MG63 (cell line): Measurements from ENCODE around the gene NCKAP5. TPM values are rescaled to one million over a fixed set of nuclear protein-coding genes. Genes with fewer than 3 reads are reported as not detected.

ENCODE experiments used
- DNase-seq: peaks from one replicate; pipeline ENCODE4 v3.0.0-alpha.2; 2020
- H3K27me3 ChIP-seq: fragments of 250-450 bp; sonication (Bioruptor Pico); 2 replicates; pipeline ENCODE4 v1.5.1; 2020; ENCODE audit warnings: mild to moderate bottlenecking, moderate library complexity
- H3K36me3 ChIP-seq: fragments of 250-450 bp; sonication (Bioruptor Pico); 2 replicates; pipeline ENCODE4 v1.5.1; 2020; ENCODE audit warnings: mild to moderate bottlenecking, moderate library complexity
- H3K4me3 ChIP-seq: fragments of 250-450 bp; sonication (Bioruptor Pico); 2 replicates; pipeline ENCODE4 v1.5.1; 2020; ENCODE audit warnings: mild to moderate bottlenecking, moderate library complexity
- H3K9me3 ChIP-seq: fragments of 250-450 bp; sonication (Bioruptor Pico); 2 replicates; pipeline ENCODE4 v1.5.1; 2020; ENCODE audit warnings: mild to moderate bottlenecking, moderate library complexity
- total RNA-seq: library from RNA; depleted of rRNA; stranded (reverse); fragments of >200 nt; shearing (Covaris generic); gene quantifications from 2 replicates; pipeline ENCODE4 v1.2.3, GENCODE V29; 2014; ENCODE audit warnings: low replicate concordance

The NCKAP5 gene
- total RNA-seq, 1 experiment from 2014 or later: not detected

DNA sequence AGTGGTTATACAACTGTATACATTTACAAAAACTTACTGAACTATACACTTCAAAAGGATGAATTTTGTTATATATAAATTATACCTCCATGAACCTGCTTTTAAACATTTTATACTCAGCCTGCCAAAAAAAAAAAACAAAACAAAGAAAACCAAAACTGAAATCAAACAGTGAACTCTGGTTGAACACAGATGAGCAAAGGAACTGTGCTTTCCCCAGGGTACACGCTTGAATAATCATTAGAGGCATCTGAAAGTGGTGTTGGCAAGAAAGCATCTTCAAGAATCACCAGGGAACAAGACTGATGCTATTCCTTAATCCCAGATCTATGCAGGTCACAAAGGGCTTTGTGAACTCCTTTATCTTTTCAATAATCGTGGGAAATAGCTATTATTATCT is 821.2 kb downstream of the NCKAP5 start:
- DNase-seq: no peak
- Histone ChIP-seq H3K36me3 (no peaks in the 10 kb centered on the region), H3K9me3 (no peaks in the 10 kb centered on the region), H3K4me3 (no peak overlapping the region), H3K27me3 (no peaks in the 10 kb centered on the region)

DNA sequence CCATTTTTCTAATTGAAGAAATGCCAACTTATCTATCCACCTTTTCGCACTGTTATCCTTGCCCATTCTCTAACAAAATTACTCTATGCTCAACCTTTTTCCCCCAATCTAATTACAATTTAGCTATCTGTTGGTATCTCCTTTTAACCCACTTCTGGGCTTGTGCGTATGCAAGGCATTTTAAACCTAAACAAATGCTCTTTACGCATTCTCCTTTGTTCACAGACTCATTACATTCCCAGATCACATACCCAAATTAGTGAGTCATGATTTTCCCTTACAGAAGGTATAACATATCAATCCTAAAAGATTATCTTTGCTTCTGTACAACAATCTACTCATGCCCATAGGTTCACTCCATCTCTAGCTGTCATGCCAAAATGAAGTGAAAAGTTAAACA is 826.5 kb downstream of the NCKAP5 start:
- H3K9me3 ChIP-seq: no peaks in the 10 kb centered on the region
- DNase-seq: no peak
- no peaks in the 10 kb centered on the region for H3K36me3 ChIP-seq
- H3K4me3 ChIP-seq: no peak overlapping the region
- no peaks in the 10 kb centered on the region for H3K27me3 ChIP-seq

DNA sequence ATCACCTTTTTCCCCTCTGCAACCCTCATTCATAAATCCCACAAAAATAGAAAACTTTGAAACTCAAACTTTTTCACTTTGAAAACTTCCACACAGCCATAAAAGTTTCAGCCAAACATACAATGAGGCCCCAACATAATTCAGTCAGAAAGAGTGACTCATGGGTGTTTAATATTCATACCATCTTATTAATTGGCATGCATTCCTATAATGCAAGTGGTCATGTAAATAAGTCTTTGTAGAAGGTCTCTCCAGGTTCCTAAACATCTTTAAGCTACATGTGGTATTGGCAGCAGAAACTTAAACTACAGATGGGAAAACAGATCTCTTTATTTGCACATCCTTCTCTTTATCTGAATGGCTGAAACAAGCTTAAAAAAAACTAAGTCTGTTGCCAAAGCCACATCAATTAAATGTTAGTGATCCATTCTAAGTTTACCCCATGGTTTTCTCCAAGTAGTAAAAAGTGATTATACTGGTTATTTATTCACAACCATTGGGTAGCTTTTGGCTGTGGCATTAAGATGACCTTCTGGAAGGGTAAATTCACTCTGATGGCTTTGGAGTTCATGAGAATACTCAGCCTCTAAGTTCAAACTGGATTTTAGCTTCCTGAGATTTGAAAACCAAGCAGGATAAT is 828.1 kb downstream of the NCKAP5 start:
- no peak for DNase-seq
- Histone ChIP-seq H3K4me3 (no peak overlapping the region), H3K27me3 (no peaks in the 10 kb centered on the region), H3K36me3 (no peaks in the 10 kb centered on the region), H3K9me3 (no peaks in the 10 kb centered on the region)

DNA sequence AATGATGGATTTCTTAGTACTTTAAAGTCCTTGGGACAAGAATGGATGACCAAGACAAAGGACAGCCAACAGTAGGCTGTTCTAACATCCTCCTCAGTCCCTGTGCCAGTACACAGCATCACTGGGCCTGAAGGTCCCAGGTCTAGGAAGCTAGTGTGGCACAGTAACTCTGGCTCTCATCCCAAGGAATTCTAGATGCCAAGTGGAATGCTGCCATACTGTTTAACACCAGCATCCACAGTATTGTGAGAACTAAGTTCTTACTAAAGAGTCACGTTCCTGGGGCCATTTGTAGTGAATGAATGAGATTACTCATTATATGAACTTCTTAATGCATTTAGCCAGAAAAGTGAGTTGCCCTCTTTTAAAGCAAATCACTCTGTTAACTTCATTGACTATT is 830.0 kb downstream of the NCKAP5 start:
- no peak for DNase-seq
- Histone ChIP-seq H3K4me3 (no peak overlapping the region), H3K36me3 (no peaks in the 10 kb centered on the region)

DNA sequence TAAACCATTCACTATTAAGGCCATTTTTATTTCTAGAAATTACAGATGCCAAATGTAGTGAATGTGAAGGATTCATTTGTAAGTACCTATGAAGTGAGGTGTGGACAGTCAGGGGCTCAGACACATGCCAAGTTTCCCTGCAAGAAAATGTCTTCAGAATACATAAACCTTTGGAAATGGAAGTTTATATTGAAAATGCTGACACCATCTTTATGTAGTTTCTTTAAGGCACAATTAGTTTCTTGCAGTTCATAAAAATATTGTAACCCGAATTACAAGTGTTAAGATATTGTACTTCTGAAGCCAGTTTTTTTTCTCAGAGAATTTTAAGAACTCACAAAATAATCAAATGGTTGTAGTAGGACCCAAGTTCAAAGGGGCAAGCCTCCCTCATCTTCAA is 832.2 kb downstream of the NCKAP5 start:
- Histone ChIP-seq H3K9me3 (no peaks in the 10 kb centered on the region), H3K27me3 (no peaks in the 10 kb centered on the region), H3K4me3 (no peak overlapping the region), H3K36me3 (no peaks in the 10 kb centered on the region)
- no peak for DNase-seq

More for the DNA sequence above, 830.0 kb downstream of the NCKAP5 start:
- no peaks in the 10 kb centered on the region for H3K9me3 ChIP-seq
- H3K27me3 ChIP-seq: no peaks in the 10 kb centered on the region

DNA sequence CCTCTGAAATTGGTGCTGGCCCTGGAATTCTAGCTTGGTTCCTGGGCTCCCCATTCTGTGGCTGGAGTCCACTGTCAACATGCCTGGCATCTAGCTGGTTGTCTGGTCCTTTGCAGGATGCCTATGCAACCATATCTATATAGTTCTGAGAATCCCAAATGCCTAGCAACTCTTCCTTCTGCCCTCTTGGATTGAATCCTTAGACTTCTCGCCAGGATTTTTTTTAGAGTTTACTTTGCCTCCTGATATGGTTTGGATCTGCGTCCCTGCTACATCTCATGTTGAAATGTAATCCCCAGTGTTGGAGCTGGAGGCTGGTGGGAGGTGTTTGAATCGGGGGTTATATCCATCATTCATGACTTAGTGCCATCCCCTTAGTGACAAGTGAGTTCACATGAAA is 833.3 kb downstream of the NCKAP5 start:
- H3K4me3 ChIP-seq: no peak overlapping the region
- no peaks in the 10 kb centered on the region for H3K27me3 ChIP-seq
- no peaks in the 10 kb centered on the region for H3K9me3 ChIP-seq
- DNase-seq: no peak
- H3K36me3 ChIP-seq: no peaks in the 10 kb centered on the region

DNA sequence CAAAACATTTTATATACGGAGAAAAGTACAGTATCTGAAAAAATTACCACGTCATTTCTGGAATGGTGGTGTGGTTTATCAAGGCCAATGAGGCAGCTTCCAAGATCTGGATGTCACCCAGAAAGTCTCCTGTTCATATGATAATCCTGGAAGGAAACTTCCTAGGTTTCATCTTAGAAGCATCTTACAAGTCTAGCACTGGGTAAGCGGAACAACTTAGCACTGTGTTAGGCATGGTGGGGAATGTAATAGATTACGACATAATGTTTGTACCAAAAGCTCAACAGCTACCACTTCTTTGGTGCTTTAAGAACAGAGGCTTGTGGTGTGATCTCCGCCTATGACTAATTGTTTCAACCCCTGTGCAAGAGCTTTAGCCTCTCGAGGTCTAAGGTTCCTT is 835.2 kb downstream of the NCKAP5 start:
- Histone ChIP-seq H3K36me3 (no peaks in the 10 kb centered on the region), H3K27me3 (no peaks in the 10 kb centered on the region), H3K4me3 (no peak overlapping the region), H3K9me3 (no peaks in the 10 kb centered on the region)
- no peak for DNase-seq

DNA sequence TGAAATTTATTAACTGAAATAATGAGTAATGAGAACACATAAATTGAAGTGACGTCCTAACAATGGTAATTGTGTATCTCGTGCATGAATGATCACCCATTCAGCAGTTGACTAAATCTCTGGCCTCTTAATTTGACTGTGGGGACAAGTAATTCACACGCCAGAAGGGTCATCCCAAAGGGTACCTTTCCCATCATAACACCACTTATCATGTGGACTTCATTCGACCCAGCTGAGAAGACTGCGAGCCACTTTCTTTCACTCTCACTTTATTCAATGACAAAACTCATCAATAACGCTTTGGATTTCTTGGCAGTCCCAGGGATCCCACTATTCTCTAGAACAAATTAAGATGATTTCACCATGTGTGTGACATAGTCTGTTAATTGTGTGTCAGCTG is 835.6 kb downstream of the NCKAP5 start:
- Histone ChIP-seq H3K36me3 (no peaks in the 10 kb centered on the region), H3K27me3 (no peaks in the 10 kb centered on the region), H3K9me3 (no peaks in the 10 kb centered on the region), H3K4me3 (no peak overlapping the region)
- no peak for DNase-seq

DNA sequence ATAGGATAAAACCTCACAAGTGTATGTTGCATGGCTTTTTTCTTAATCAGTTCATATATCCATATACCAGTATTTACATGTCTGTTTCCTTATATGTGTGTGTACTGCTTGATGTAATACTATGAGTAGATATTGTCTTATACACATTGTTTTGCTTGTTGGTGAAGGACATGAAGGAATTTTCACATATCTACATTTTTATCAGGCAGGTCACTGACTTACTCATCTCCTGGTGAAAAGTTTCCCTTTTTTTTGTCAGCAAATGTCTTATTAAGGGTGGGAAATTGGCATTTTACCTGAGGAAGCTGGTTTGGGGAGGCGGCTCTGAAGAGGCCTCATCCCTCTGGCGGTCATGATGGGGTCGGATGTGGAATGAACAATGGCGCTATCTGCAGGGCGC is 836.8 kb downstream of the NCKAP5 start:
- no peaks in the 10 kb centered on the region for H3K36me3 ChIP-seq
- DNase-seq: no peak
- no peaks in the 10 kb centered on the region for H3K9me3 ChIP-seq
- no peaks in the 10 kb centered on the region for H3K27me3 ChIP-seq
- no peak overlapping the region for H3K4me3 ChIP-seq

DNA sequence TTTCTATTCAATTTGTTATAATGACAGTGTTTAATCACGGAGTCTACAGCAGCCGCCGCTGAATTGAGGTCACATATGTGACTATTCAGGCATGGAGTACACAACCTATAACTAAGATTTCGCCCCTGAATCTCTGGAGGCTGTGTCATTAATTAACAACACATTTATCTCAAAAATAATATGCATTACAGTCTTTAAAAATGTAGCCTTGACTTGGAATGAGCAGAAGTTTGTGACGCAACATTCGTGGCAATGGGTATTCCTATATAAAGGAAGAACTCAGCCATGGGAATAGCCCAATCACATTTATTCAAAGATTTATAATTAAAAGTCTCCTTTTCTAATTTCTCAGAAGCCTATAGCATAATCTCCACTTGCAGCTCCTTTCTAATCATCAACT is 837.7 kb downstream of the NCKAP5 start:
- no peaks in the 10 kb centered on the region for H3K36me3 ChIP-seq
- H3K27me3 ChIP-seq: no peaks in the 10 kb centered on the region
- H3K9me3 ChIP-seq: no peaks in the 10 kb centered on the region
- DNase-seq: no peak
- H3K4me3 ChIP-seq: no peak overlapping the region

DNA sequence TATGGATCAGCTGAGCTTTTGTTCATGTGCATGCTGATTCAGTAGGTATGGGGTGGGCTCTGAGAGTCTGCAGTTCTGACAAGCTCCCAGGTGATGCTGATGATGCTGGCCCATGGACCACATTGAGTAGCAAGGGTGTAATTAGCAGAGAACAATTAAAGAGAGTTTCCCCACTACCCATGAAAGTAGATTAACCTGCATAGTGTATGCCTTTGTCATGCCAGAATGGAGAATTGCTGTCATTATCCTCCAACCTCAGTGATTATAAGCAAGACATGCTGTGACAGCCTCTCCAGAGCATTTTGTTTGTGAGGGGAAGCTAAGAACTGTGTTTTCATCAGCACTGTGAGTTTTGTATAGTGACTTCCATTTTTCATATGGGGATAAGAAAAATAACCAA is 838.7 kb downstream of the NCKAP5 start:
- Histone ChIP-seq H3K9me3 (no peaks in the 10 kb centered on the region), H3K27me3 (no peaks in the 10 kb centered on the region), H3K4me3 (no peak overlapping the region), H3K36me3 (no peaks in the 10 kb centered on the region)
- no peak for DNase-seq

DNA sequence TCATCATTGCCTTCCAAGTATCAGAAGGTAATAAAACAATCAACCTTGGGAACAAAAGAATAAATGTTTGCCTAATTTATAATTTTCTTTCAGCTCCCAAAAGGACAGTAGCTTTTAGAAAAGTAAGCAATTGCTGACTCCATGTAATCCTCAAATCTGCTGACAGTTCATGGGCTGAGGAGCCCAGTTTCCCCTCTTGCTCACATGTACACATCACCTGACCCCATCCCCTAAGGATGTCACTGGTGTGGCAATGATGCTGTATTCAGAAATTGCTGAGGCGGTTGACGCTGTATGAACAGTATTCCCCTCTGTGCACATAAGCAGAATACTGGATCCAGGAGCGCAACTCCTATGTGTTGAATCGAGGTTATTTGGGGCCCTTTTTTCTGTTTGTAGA is 842.1 kb downstream of the NCKAP5 start:
- no peak for DNase-seq
- no peaks in the 10 kb centered on the region for H3K27me3 ChIP-seq
- H3K36me3 ChIP-seq: no peaks in the 10 kb centered on the region
- H3K9me3 ChIP-seq: no peaks in the 10 kb centered on the region
- H3K4me3 ChIP-seq: no peak overlapping the region

DNA sequence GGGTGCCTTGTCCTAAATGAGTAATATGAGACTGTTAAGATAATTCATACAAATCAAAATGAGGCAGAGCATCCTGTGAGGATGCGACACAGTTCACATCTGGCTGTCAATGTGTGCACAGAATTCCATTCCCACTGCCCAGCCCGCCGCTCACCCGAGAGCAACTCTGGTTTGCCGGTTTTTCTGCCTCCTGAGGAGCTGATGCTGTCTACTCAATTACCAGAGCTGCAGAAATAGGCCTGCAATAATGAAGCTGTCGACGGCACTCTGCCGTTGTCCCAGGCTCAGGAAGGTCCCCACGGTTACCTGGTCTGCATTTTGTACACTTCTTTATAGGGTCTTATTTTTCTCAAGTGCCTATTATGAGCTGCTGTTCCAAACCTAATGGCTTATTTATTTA is 842.5 kb downstream of the NCKAP5 start:
- no peaks in the 10 kb centered on the region for H3K36me3 ChIP-seq
- no peaks in the 10 kb centered on the region for H3K9me3 ChIP-seq
- H3K4me3 ChIP-seq: no peak overlapping the region
- no peak for DNase-seq
- no peaks in the 10 kb centered on the region for H3K27me3 ChIP-seq

DNA sequence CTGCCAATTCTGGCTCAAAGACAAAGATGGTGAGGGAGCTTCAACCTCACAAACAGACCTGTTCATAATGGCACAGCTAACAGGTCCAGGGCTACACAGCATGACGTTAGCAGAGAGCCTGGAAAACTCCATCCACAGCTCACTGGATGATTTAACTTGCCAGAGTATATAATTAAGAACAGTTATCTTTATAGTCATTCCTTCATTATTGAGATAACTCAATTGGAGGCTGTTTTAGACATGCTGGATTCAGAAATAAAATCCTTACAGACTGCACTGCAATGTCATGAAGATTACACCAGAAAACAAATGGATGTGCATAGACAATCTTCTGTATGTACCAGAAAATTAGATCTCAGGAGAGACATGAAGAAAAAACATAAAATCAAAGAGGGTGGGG is 843.1 kb downstream of the NCKAP5 start:
- H3K36me3 ChIP-seq: no peaks in the 10 kb centered on the region
- no peak for DNase-seq
- no peak overlapping the region for H3K4me3 ChIP-seq
- no peaks in the 10 kb centered on the region for H3K27me3 ChIP-seq
- H3K9me3 ChIP-seq: no peaks in the 10 kb centered on the region

DNA sequence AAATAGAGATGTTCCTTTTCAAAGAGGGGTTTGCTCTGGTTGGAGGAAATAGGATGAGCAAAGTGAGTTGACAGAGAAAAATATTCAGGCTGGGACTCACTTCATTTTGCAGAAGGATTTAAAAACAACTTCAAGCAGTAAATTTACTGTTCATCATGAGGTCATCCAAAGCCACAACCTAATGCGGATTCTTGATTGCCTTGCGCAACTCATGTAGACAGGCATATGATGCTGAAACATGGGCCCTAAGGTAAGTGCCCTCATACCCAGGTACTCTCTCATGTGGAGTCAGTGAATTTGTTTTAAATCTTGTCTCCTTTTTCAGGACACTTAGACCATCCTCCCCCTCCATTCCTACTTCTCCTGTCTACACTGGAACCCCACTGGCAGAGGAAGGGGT is 846.3 kb downstream of the NCKAP5 start:
- Histone ChIP-seq H3K27me3 (no peaks in the 10 kb centered on the region), H3K4me3 (no peak overlapping the region), H3K9me3 (no peaks in the 10 kb centered on the region), H3K36me3 (no peaks in the 10 kb centered on the region)
- no peak for DNase-seq

DNA sequence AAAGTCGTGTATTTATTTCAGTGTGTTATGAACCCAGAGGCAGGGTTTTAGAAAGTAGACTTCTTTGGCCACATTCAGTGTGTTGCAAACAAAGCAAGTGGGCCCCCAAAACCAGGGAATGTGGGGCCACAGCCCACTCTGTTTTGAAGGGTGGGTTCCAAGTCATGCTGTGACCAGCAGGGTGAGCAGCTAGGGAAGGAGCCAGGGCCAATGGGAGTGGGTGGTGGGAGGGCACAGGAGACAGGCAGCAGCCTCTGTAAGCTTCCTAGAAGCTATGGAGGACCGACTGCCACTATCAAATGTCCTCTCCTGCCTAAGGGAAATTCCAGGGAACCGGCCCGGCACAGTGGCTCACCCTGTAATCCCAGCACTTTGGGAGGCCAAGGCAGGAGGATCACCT is 847.9 kb downstream of the NCKAP5 start:
- DNase-seq: no peak
- no peaks in the 10 kb centered on the region for H3K9me3 ChIP-seq
- no peaks in the 10 kb centered on the region for H3K36me3 ChIP-seq
- H3K4me3 ChIP-seq: no peak overlapping the region
- H3K27me3 ChIP-seq: no peaks in the 10 kb centered on the region

DNA sequence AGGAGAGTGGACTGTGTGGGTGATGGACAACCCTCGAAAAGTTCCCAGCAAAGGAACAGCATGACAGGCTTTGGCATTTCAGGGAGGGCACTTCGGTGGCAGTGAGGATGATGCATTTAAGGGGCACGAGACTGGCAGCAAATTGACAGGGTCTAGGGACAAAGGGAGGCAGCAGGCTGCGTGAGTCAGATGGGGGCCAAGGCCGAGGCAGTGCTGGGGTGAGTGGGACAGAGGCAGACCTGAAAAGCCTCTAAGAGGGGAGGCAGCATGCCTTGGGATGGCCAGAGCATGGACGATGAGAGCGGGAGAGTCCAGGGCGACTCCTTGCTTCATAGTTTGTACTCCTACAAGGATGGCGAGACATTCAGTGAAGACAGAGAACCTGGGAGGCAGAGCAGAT is 848.8 kb downstream of the NCKAP5 start:
- no peak for DNase-seq
- no peaks in the 10 kb centered on the region for H3K9me3 ChIP-seq
- H3K4me3 ChIP-seq: no peak overlapping the region
- H3K36me3 ChIP-seq: no peaks in the 10 kb centered on the region
- no peaks in the 10 kb centered on the region for H3K27me3 ChIP-seq

DNA sequence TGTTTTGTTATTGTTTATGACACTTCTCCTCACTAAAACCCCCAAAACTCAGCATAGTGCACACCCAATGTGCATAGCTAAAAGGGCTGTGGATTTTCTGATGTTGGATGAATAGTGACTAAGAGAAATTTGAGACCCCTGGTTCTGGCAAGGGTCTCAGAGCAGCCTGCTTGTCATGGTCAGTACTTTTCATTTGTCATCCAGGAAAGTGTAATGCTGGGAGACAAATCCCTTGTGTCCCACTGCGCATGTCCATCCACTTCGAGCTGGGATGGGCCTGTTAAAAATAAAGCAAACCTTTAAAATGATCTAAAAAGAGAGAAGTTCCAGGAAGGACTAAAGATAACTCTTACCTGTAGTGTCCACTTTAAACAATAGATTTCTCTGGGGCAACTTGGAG is 851.3 kb downstream of the NCKAP5 start:
- no peak overlapping the region for H3K4me3 ChIP-seq
- DNase-seq: no peak
- H3K36me3 ChIP-seq: no peaks in the 10 kb centered on the region
- no peaks in the 10 kb centered on the region for H3K9me3 ChIP-seq
- H3K27me3 ChIP-seq: no peaks in the 10 kb centered on the region
